Thymus (tissue), 11 donors: ENCODE measurements around the gene CCDC12. TPM values are rescaled to one million over a fixed set of nuclear protein-coding genes. Genes with fewer than 3 reads are reported as not detected.

Experiments used
- DNase-seq, 9 donors: peaks; one replicate each; pipeline ENCODE4 v3.0.0-alpha.2; 2013; ENCODE audit warnings: low spot score in 9 of 9, low read depth in 6 of 9, missing footprints in 1 of 9
- H3K27ac ChIP-seq, 2 donors: one replicate each; pipeline ENCODE4 v1.5.1; 2013; ENCODE audit warnings: control low read depth in 1 of 2, low read depth in 1 of 2, low read length in 1 of 2, mild to moderate bottlenecking in 1 of 2, moderate library complexity in 1 of 2
- H3K27me3 ChIP-seq, 2 donors: one replicate each; pipeline ENCODE4 v1.5.1; 2013; ENCODE audit warnings: low read length in 1 of 2; ENCODE audit not compliant: control insufficient read depth in 2 of 2, insufficient read depth in 1 of 2
- H3K36me3 ChIP-seq, 2 donors: one replicate each; pipeline ENCODE4 v1.5.1; 2013; ENCODE audit warnings: low read length in 1 of 2, mild to moderate bottlenecking in 1 of 2, moderate library complexity in 1 of 2; ENCODE audit not compliant: control insufficient read depth in 2 of 2, insufficient read depth in 2 of 2
- H3K4me1 ChIP-seq, 2 donors: one replicate each; pipeline ENCODE4 v1.5.1; 2013; ENCODE audit warnings: low read length in 2 of 2; ENCODE audit not compliant: control insufficient read depth in 2 of 2, insufficient read depth in 2 of 2
- H3K4me3 ChIP-seq, 2 donors: one replicate each; pipeline ENCODE4 v1.5.1; 2013; ENCODE audit warnings: low read length in 2 of 2, control low read depth in 1 of 2, mild to moderate bottlenecking in 1 of 2
- H3K9me3 ChIP-seq, 2 donors: one replicate each; pipeline ENCODE4 v1.5.1; 2013; ENCODE audit warnings: low read length in 1 of 2, mild to moderate bottlenecking in 1 of 2; ENCODE audit not compliant: control insufficient read depth in 2 of 2, insufficient read depth in 1 of 2
- WGBS: extraction: QIAGEN DNeasy Blood & Tissue Kit; methylation state at CpG from one replicate; pipeline ENCODE4 v1.1.7; 2013; 5-methylcytosine and 5-hydroxymethylcytosine counted together
- polyA plus RNA-seq: library from polyadenylated mRNA; stranded (reverse); fragments of 200-250 nt; gene quantifications from one replicate; pipeline ENCODE4 v1.2.3, GENCODE V29; 2013
- total RNA-seq: library from RNA; stranded (reverse); fragments of 120-200 nt; gene quantifications from one replicate; pipeline ENCODE4 v1.2.4, GENCODE V29; 2013
- donor health status: healthy.

The CCDC12 gene
- total and polyA plus RNA-seq, 2 donors, result 47.4 to 83.9 TPM

- Histone ChIP-seq H3K4me3 (no peak overlapping the region), H3K27ac (peak overlapping the region; percentile 20 to 36), H3K27me3 (no peaks in the 10 kb centered on the region), H3K4me1 (peaks cover 61 to 69% of the 10 kb centered on the region in 2 donors), H3K36me3 (peaks cover 5 to 21% of the 10 kb centered on the region in 2 donors), H3K9me3 (no peaks in the 10 kb centered on the region)
- DNase-seq, result no peak
- 96% methylated on average over 9 of the region's 9 CpGs for WGBS
Measured at GRCh38 chr3:46958467-46959160, 17.9 kb downstream of the CCDC12 start.

DNA sequence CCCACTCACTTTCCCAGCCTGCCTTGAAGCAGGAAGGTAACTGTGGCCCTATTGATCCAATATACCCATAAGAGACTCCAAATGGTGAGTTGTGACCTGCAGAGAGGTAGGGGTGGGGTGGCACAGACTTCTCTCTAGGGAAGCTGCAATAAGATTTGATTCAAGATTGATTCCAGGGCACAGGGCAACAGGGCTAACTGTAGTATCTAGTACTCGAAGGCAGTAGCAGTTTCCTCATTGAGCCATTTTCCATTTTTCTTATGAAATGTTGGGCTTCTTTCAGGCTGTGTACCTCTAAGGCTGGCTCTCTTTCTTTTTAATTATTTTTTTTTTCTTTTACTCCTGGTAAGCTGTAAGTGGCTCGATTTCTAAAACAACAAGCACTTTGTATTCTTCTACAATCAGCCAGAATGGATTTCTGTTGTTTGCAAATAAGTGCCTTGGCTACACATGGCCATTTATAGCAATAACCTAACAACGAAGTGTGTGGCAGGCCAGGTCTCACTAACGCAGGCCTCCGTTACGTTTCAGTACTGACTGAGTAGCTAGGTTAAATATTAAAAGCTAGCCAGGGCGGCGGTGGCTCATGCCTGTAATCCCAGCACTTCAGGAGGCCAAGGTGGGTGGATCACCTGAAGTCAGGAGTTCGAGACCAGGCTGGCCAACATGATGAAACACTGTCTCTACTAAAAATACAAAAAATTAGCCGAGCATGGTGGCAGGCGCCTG, 19.3 kb downstream of the CCDC12 start:
- no peaks in the 10 kb centered on the region for H3K9me3 ChIP-seq
- no peaks in the 10 kb centered on the region for H3K27me3 ChIP-seq
- peaks cover 8 to 15% of the 10 kb centered on the region in 2 donors for H3K36me3 ChIP-seq
- 93% methylated on average over 11 of the region's 11 CpGs for WGBS
- no peak for DNase-seq
- H3K27ac ChIP-seq, result peak overlapping the region in 1 of 2 donors; percentile 86
- H3K4me3 ChIP-seq, result no peak overlapping the region
- H3K4me1 ChIP-seq, result peaks cover 75 to 83% of the 10 kb centered on the region in 2 donors

DNA sequence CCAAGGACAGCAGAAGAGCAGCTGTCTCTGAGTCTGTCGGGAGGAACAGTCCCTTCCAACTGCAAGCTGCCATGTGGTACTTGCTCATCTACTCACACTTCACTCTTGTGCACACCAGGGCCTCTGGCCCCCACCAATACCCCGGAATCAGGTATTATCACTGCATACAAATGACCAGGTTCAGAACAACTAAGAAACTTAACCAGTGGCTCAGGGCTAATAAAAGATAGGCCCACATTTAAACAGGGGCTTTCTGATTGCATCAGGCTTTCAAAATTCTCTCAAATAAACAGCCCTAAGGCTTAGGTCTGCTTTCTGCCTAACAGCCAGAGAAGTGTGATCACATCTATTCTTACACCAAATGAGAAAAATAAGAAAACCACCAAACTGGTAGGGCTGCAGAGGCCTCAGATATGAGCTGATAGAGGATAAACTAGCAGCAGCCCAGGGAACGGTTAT, 20.7 kb downstream of the CCDC12 start:
- H3K36me3 ChIP-seq, result peaks cover 8 to 13% of the 10 kb centered on the region in 2 donors
- H3K27me3 ChIP-seq, result no peaks in the 10 kb centered on the region
- DNase-seq, result peak in 1 of 9 donors; percentile 46
- peaks cover 73 to 84% of the 10 kb centered on the region in 2 donors for H3K4me1 ChIP-seq
- no peak overlapping the region for H3K4me3 ChIP-seq
- peak overlapping the region; percentile 49 to 86 for H3K27ac ChIP-seq
- no peaks in the 10 kb centered on the region for H3K9me3 ChIP-seq
- 32% methylated on average over 3 of the region's 3 CpGs for WGBS

- Histone ChIP-seq H3K4me3 (no peak overlapping the region), H3K27me3 (no peaks in the 10 kb centered on the region), H3K36me3 (peaks cover 8 to 13% of the 10 kb centered on the region in 2 donors), H3K9me3 (no peaks in the 10 kb centered on the region), H3K27ac (peak overlapping the region; percentile 12 to 86), H3K4me1 (peaks cover 67 to 82% of the 10 kb centered on the region in 2 donors)
- WGBS, result 93% methylated on average over 5 of the region's 5 CpGs
- no peak for DNase-seq
Measured at GRCh38 chr3:46955157-46955556, 21.4 kb downstream of the CCDC12 start.

- H3K27ac ChIP-seq, result peak overlapping the region; percentile 52 to 86
- no peak overlapping the region for H3K4me3 ChIP-seq
- 45% methylated on average over 3 of the region's 3 CpGs for WGBS
- peaks cover 61 to 82% of the 10 kb centered on the region in 2 donors for H3K4me1 ChIP-seq
- no peaks in the 10 kb centered on the region for H3K27me3 ChIP-seq
- no peak for DNase-seq
- no peaks in the 10 kb centered on the region for H3K9me3 ChIP-seq
- H3K36me3 ChIP-seq, result peaks cover 3 to 8% of the 10 kb centered on the region in 2 donors
Measured at GRCh38 chr3:46954178-46954577, 22.4 kb downstream of the CCDC12 start.

DNA sequence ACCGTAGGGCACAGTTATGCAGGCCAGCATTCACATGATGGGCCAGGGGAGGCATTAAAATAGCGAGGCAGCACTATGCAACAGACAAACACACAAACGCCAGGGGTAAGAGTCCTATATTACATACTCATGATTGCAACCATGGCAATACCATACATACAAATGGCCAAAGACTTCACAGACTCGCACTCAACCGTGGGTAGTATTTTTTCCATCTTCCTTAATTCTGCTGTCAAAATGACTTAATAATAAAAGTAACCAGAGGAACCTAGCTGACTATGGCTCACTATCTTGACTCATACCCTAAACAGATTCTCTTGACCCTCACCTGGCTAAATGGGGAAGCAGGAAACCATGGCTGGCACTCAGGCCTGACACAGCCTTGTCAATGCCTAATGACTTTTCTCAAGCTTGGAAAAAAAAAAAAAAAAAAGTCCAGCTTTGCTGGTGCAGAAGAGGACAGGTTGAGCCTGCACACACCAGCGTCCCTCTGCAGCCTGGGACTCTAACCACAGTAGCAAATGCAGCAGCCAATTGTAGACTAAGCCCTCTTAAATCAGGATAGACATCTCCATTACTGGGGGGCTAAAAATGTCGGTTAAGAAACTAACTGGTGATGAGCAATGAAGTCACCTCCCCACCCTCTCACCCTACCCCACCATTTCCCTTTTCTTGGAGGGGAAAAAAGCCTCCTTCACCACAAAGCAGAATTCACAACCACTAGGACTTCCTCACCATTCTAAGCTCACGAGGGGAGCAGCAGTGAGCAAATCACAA, 23.1 kb downstream of the CCDC12 start:
- peak overlapping the region; percentile 52 to 64 for H3K27ac ChIP-seq
- no peaks in the 10 kb centered on the region for H3K27me3 ChIP-seq
- no peaks in the 10 kb centered on the region for H3K9me3 ChIP-seq
- DNase-seq, result peak in 1 of 9 donors; percentile 59
- H3K4me1 ChIP-seq, result peaks cover 63 to 82% of the 10 kb centered on the region in 2 donors
- 34% methylated on average over 8 of the region's 8 CpGs for WGBS
- H3K4me3 ChIP-seq, result no peak overlapping the region
- peaks cover 3 to 8% of the 10 kb centered on the region in 2 donors for H3K36me3 ChIP-seq

- Histone ChIP-seq H3K4me1 (peaks cover 70 to 87% of the 10 kb centered on the region in 2 donors), H3K27me3 (no peaks in the 10 kb centered on the region), H3K27ac (peak overlapping the region in 1 of 2 donors; percentile 52), H3K9me3 (no peaks in the 10 kb centered on the region), H3K36me3 (peaks cover 3 to 11% of the 10 kb centered on the region in 2 donors), H3K4me3 (no peak overlapping the region)
- DNase-seq, result no peak
- WGBS, result 86% methylated on average over 2 of the region's 2 CpGs
Measured at GRCh38 chr3:46952813-46953212, 23.7 kb downstream of the CCDC12 start.

GRCh38 chr3:46950650-46951241, 25.8 kb downstream of the CCDC12 start:
- H3K4me1 ChIP-seq, result peaks cover 64 to 91% of the 10 kb centered on the region in 2 donors
- no peaks in the 10 kb centered on the region for H3K9me3 ChIP-seq
- WGBS, result 96% methylated on average over 7 of the region's 7 CpGs
- H3K36me3 ChIP-seq, result peaks cover 3 to 21% of the 10 kb centered on the region in 2 donors
- no peak for DNase-seq
- no peaks in the 10 kb centered on the region for H3K27me3 ChIP-seq
- no peak overlapping the region for H3K4me3 ChIP-seq
- no peak overlapping the region for H3K27ac ChIP-seq
